GM12865 (cell line): Measurements from ENCODE around the gene GABRD.
"Not testable (repeated sequence)": the region's sequence is repeated elsewhere in the genome, so short reads cannot be mapped to it uniquely, and the experiment has no call there.

Experiments
- DNase-seq: peaks from one replicate; pipeline ENCODE4 v3.0.0; 2010; ENCODE audit warnings: low read depth
- H3K4me3 ChIP-seq: 2 replicates; pipeline ENCODE4 v1.5.1; 2011; ENCODE audit warnings: mild to moderate bottlenecking, low read depth, low read length, control low read depth
- CTCF ChIP-seq: IDR thresholded peaks from 2 replicates; pipeline ENCODE4 v1.5.1; 2011; ENCODE audit warnings: low read length, control low read depth, low read depth, inconsistent platforms; ENCODE audit not compliant: insufficient read depth; ENCODE audit errors: missing control alignments

GABRD gene

GRCh38 chr1:1980467-1981141, 38.5 kb upstream of the GABRD start:
- H3K4me3 ChIP-seq, result no peak overlapping the region
- DNase-seq, result no peak
- no peak for TF ChIP-seq CTCF

GRCh38 chr1:1981142-1981500, 38.0 kb upstream of the GABRD start:
- no peak overlapping the region for H3K4me3 ChIP-seq
- no peak for TF ChIP-seq CTCF
- no peak for DNase-seq

GRCh38 chr1:1981631-1982327, 37.4 kb upstream of the GABRD start:
- not testable (repeated sequence) for DNase-seq, H3K4me3 ChIP-seq

- no peak overlapping the region for H3K4me3 ChIP-seq
- no peak for TF ChIP-seq CTCF
- DNase-seq, result no peak
These were observed 36.5 kb upstream of the GABRD start for GRCh38 chr1:1982379-1983232.

- TF ChIP-seq CTCF, result no peak
- no peak overlapping the region for H3K4me3 ChIP-seq
- no peak for DNase-seq
These were observed 34.5 kb upstream of the GABRD start for GRCh38 chr1:1984560-1985070.

- no peak for DNase-seq
- no peak for TF ChIP-seq CTCF
- no peak overlapping the region for H3K4me3 ChIP-seq
These were observed 33.6 kb upstream of the GABRD start for GRCh38 chr1:1985375-1986050.

GRCh38 chr1:1986451-1987141, 32.5 kb upstream of the GABRD start:
- H3K4me3 ChIP-seq, result no peak overlapping the region
- no peak for DNase-seq
- TF ChIP-seq CTCF, result no peak
